ENCODE results near the gene YTHDF1.
"Not testable (repeated sequence)": the region's sequence is repeated elsewhere in the genome, so short reads cannot be mapped to it uniquely, and the experiment has no call there.

The YTHDF1 gene

DNA sequence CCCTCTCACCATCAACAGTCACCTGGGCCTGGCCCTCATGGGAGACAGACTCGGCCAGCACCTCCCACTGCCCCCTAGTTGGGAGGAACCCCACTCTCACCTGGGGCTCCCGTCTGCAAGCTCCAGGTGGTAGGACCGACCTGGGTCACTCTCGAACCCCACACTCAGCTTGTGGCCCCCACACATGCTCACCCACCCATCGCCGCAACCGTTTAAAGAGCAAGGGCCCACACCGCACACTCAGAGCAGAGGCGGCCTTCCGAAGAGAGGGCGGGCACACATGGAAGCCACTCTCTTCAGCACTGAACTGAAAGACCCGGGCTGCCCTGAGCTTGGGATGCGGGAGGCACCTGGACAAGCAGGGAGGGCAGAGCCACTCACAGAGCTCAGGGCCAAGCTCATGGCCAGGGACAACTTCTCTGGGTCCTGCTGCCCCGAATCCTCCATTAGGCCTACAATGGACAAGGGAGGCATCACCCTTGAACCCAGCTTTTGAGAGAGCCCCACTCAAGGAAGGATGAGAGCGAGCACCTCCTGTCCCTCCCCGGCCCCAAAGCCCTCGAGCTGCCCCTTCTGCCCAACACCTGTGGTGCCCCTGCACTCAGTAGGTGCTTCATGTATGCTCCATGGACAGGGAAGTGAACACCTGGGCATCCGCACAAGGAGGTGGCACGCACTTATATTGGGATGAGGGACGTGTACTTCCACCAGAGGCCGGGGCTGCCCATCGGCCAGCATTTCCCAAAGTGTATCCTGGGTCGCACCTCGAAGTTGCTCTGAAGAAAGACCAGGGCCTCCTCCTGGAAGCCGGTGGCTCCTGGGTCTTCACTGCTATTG, 50.4 kb downstream of the YTHDF1 start:
- Histone ChIP-seq H3K27me3 (ENCODE audit: control insufficient read depth in 2 of 2, insufficient read depth in 2 of 2, low read length in 2 of 2) (peaks cover 0 to 2% of the 10 kb centered on the region in 2 donors), H3K36me3 (ENCODE audit: control insufficient read depth in 2 of 2, insufficient read depth in 2 of 2, low read length in 2 of 2) (no peaks in the 10 kb centered on the region), H3K4me1 (ENCODE audit: control insufficient read depth in 2 of 2, insufficient read depth in 2 of 2, low read length in 2 of 2) (no peaks in the 10 kb centered on the region), H3K27ac (ENCODE audit: low read depth in 2 of 2, low read length in 2 of 2) (no peak overlapping the region), H3K4me3 (ENCODE audit: low read length in 2 of 2) (no peak overlapping the region), H3K9ac (ENCODE audit: low read depth in 1 of 2, low read length in 2 of 2) (no peak overlapping the region), H3K9me3 (ENCODE audit: control insufficient read depth in 2 of 2, low read length in 2 of 2) (no peaks in the 10 kb centered on the region)

DNA sequence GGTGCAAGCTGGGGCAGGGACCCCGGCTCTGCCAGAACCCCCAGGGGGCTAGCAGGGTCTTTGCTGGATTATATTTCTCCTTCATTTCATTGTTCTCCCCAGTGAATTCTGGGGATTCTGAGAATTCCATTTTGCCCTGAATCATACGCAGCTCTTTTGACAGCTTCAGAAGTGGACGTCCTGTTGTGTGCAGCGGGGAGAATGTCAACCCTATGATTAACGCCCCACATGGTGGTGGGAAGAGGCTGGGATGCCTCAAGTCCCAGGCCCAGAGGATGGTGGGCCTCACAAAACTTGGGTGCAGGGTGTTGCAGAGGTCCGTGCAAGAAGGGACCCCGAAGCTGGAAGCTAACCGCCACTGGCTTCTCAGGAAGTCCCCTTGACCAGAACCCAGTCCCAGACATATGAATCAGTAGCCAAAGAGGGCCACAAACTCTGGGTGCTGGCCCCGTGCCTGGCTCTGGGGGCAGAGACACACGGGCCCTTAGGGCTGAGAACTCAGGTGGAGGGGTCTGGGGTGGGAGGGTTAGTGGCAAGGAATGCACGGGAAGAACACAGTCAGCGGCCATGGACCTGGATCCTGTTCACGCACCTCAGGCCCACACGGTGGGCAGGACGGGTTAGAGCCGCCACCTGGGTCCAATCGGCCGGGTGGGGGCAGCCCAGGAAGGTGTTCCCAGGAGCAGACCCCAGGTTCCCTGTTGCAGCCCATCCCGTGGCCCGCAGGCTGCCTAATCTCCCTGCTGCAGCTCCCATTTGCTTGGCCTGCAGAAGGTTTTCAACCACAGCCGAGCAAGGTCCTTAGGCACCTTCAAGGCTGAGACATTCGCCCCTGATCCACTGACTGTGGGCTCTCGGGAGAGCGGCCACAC, 51.2 kb downstream of the YTHDF1 start:
- Histone ChIP-seq H3K9ac (ENCODE audit: low read depth in 1 of 2, low read length in 2 of 2) (no peak overlapping the region), H3K36me3 (ENCODE audit: control insufficient read depth in 2 of 2, insufficient read depth in 2 of 2, low read length in 2 of 2) (no peaks in the 10 kb centered on the region), H3K27me3 (ENCODE audit: control insufficient read depth in 2 of 2, insufficient read depth in 2 of 2, low read length in 2 of 2) (peaks cover 0 to 2% of the 10 kb centered on the region in 2 donors), H3K4me3 (ENCODE audit: low read length in 2 of 2) (no peak overlapping the region), H3K27ac (ENCODE audit: low read depth in 2 of 2, low read length in 2 of 2) (no peak overlapping the region), H3K4me1 (ENCODE audit: control insufficient read depth in 2 of 2, insufficient read depth in 2 of 2, low read length in 2 of 2) (no peaks in the 10 kb centered on the region), H3K9me3 (ENCODE audit: control insufficient read depth in 2 of 2, low read length in 2 of 2) (no peaks in the 10 kb centered on the region)

DNA sequence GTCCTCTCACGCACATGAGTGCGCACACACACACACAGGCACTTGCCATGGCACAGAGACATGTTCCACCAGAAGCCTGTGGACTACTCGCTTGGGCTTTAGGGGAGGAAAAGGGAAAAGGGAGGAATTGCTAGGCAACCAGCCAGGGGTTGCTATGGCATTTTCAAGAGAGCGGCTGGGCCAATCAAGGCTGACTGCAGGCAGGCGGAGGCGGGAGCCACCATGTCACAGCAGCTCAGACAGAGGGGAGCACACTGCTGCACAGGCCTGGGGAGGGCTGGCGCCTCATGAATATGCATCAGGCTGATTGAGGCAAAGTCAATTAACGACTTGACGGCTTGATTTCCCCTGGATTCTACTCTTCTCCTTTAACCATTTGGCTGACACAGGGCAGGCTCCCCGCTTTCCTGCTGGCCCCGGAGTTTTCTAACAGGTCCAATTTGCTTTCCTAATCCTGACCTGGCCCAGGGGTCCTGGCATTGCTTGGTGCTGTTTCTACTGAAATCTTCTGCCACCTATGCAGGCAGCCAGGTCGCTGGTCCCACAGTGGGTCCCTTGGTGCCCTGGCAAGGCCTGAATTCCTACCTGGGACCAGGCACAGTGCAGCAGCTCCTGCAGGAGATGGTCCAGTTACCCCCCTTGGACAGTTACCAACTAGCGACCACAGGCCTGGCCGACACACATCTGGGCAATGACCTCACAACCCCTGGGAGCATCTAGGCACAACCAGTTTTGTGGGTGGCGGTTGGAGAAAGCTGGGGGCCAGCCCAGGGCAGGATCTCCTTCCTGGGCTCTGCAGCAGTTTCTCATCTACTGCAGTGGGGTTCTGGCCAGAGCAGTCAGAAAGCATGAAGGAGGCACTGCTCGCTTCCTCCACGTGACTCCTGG, 52.1 kb downstream of the YTHDF1 start:
- H3K9ac ChIP-seq (ENCODE audit: low read depth in 1 of 2, low read length in 2 of 2): no peak overlapping the region
- no peaks in the 10 kb centered on the region for H3K9me3 ChIP-seq (ENCODE audit: control insufficient read depth in 2 of 2, low read length in 2 of 2)
- no peaks in the 10 kb centered on the region for H3K4me1 ChIP-seq (ENCODE audit: control insufficient read depth in 2 of 2, insufficient read depth in 2 of 2, low read length in 2 of 2)
- peaks cover 0 to 2% of the 10 kb centered on the region in 2 donors for H3K27me3 ChIP-seq (ENCODE audit: control insufficient read depth in 2 of 2, insufficient read depth in 2 of 2, low read length in 2 of 2)
- H3K27ac ChIP-seq (ENCODE audit: low read depth in 2 of 2, low read length in 2 of 2): no peak overlapping the region
- no peak overlapping the region for H3K4me3 ChIP-seq (ENCODE audit: low read length in 2 of 2)
- no peaks in the 10 kb centered on the region for H3K36me3 ChIP-seq (ENCODE audit: control insufficient read depth in 2 of 2, insufficient read depth in 2 of 2, low read length in 2 of 2)

DNA sequence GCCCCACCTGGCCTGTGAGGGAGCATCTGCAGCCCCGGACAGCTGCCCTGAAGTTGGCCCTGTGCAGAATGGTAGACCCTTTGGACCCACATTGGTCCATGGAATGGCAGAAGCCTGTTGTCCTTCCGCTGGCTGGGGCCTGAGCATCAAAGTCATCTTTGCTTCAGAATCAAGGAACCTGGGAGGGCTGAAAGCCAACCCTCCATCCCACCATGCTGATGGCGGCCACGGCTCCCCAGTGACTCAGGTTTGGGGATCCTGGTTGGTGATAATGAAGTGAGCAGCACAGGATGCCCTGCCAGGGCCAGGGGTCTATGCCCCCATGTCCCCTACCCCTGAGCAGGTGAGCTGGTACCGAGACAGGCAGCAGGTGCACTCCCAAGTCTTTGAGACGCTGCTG, 52.8 kb downstream of the YTHDF1 start:
- Histone ChIP-seq H3K4me3 (ENCODE audit: low read length in 2 of 2) (no peak overlapping the region), H3K9me3 (ENCODE audit: control insufficient read depth in 2 of 2, low read length in 2 of 2) (no peaks in the 10 kb centered on the region), H3K27me3 (ENCODE audit: control insufficient read depth in 2 of 2, insufficient read depth in 2 of 2, low read length in 2 of 2) (peaks cover 0 to 2% of the 10 kb centered on the region in 2 donors)

DNA sequence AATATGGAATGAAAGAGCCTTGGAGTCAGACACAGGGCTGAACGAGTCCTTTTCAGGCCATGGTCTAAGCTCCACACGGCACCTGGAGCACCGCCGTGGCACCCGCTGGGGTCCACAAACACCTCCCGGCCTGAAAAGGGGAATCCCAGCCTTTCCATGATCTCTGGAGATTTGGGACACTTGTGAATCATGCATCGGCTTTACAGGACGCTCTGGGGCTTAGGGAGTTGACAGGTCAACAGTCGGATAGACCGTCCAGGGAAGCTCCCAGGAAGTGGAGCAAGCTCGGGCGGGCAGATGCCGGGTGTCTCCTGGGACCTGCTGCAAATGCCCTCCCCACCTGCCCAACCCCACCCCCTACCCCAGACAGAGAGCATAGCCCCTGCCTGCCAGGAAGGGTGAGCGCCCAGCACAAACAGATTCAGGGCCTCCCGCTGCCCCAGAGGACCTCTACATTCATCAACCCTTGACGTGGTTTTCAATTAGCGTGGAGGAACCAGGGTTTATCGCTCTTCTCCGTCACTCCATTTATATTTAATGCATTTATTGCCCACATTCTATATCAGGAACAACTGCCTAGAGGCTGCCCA, 53.6 kb downstream of the YTHDF1 start:
- Histone ChIP-seq H3K27me3 (ENCODE audit: control insufficient read depth in 2 of 2, insufficient read depth in 2 of 2, low read length in 2 of 2) (peaks cover 0 to 2% of the 10 kb centered on the region in 2 donors), H3K4me3 (ENCODE audit: low read length in 2 of 2) (no peak overlapping the region), H3K9me3 (ENCODE audit: control insufficient read depth in 2 of 2, low read length in 2 of 2) (no peaks in the 10 kb centered on the region), H3K9ac (ENCODE audit: low read depth in 1 of 2, low read length in 2 of 2) (no peak overlapping the region), H3K27ac (ENCODE audit: low read depth in 2 of 2, low read length in 2 of 2) (no peak overlapping the region), H3K36me3 (ENCODE audit: control insufficient read depth in 2 of 2, insufficient read depth in 2 of 2, low read length in 2 of 2) (no peaks in the 10 kb centered on the region), H3K4me1 (ENCODE audit: control insufficient read depth in 2 of 2, insufficient read depth in 2 of 2, low read length in 2 of 2) (no peaks in the 10 kb centered on the region)

More for the DNA sequence above, 52.8 kb downstream of the YTHDF1 start:
- no peaks in the 10 kb centered on the region for H3K4me1 ChIP-seq (ENCODE audit: control insufficient read depth in 2 of 2, insufficient read depth in 2 of 2, low read length in 2 of 2)
- no peaks in the 10 kb centered on the region for H3K36me3 ChIP-seq (ENCODE audit: control insufficient read depth in 2 of 2, insufficient read depth in 2 of 2, low read length in 2 of 2)
- no peak overlapping the region for H3K27ac ChIP-seq (ENCODE audit: low read depth in 2 of 2, low read length in 2 of 2)
- no peak overlapping the region for H3K9ac ChIP-seq (ENCODE audit: low read depth in 1 of 2, low read length in 2 of 2)

DNA sequence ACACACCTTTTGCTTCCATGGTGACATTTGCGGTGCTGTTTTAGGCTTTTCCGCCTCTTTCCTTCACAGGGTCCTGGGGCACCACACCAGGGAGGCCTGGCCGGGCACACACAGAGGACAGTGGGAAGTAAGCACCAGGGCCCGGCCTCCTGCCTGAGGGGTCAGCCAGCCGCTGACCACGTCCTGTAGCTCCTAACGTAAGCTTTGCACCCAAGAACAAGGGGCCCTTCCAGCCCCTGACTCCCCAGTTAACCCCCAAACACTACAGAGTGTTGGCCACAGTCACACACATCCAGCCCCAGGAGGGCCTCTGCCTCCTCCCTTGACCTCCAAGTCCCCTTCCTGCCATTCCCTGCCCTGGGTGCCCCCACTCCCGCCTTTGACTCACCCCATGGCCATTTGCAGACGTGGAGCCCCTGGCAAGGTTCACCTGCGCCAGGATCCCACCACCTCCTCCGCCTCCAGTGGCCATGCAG, 54.7 kb downstream of the YTHDF1 start:
- no peaks in the 10 kb centered on the region for H3K4me1 ChIP-seq (ENCODE audit: control insufficient read depth in 2 of 2, insufficient read depth in 2 of 2, low read length in 2 of 2)
- no peak overlapping the region for H3K4me3 ChIP-seq (ENCODE audit: low read length in 2 of 2)
- peaks cover 0 to 2% of the 10 kb centered on the region in 2 donors for H3K27me3 ChIP-seq (ENCODE audit: control insufficient read depth in 2 of 2, insufficient read depth in 2 of 2, low read length in 2 of 2)
- H3K27ac ChIP-seq (ENCODE audit: low read depth in 2 of 2, low read length in 2 of 2): no peak overlapping the region
- H3K9me3 ChIP-seq (ENCODE audit: control insufficient read depth in 2 of 2, low read length in 2 of 2): no peaks in the 10 kb centered on the region
- H3K9ac ChIP-seq (ENCODE audit: low read depth in 1 of 2, low read length in 2 of 2): no peak overlapping the region
- no peaks in the 10 kb centered on the region for H3K36me3 ChIP-seq (ENCODE audit: control insufficient read depth in 2 of 2, insufficient read depth in 2 of 2, low read length in 2 of 2)

DNA sequence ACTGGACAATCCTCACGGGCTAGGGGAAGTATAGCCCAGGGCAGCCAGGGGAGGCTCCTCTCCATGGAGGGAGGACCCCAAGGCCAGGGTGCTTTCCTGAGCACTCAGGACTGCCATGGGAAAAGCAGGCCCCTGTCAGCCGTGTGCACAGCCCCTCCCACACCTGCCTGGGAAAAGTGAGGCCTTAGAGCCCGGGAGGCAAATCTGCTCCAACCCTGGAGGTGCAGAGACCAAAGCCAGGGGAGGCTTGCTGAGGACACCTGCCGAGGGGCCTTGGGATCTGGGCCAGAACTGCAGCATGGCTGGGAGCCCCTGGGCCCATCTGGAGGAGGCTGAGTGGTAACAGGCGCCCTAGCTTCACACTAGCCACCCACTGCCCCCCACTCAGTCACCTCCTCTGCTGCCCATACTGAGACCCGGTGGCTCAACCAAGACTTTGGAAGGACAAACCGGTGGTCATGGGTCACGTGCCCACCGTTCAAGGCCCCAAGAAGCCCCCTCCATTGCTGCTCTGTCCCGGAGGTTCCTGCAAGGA, 55.2 kb downstream of the YTHDF1 start:
- Histone ChIP-seq H3K36me3 (ENCODE audit: control insufficient read depth in 2 of 2, insufficient read depth in 2 of 2, low read length in 2 of 2) (no peaks in the 10 kb centered on the region), H3K9me3 (ENCODE audit: control insufficient read depth in 2 of 2, low read length in 2 of 2) (no peaks in the 10 kb centered on the region), H3K4me3 (ENCODE audit: low read length in 2 of 2) (no peak overlapping the region), H3K27me3 (ENCODE audit: control insufficient read depth in 2 of 2, insufficient read depth in 2 of 2, low read length in 2 of 2) (peaks cover 0 to 2% of the 10 kb centered on the region in 2 donors), H3K4me1 (ENCODE audit: control insufficient read depth in 2 of 2, insufficient read depth in 2 of 2, low read length in 2 of 2) (no peaks in the 10 kb centered on the region), H3K27ac (ENCODE audit: low read depth in 2 of 2, low read length in 2 of 2) (no peak overlapping the region), H3K9ac (ENCODE audit: low read depth in 1 of 2, low read length in 2 of 2) (no peak overlapping the region)

DNA sequence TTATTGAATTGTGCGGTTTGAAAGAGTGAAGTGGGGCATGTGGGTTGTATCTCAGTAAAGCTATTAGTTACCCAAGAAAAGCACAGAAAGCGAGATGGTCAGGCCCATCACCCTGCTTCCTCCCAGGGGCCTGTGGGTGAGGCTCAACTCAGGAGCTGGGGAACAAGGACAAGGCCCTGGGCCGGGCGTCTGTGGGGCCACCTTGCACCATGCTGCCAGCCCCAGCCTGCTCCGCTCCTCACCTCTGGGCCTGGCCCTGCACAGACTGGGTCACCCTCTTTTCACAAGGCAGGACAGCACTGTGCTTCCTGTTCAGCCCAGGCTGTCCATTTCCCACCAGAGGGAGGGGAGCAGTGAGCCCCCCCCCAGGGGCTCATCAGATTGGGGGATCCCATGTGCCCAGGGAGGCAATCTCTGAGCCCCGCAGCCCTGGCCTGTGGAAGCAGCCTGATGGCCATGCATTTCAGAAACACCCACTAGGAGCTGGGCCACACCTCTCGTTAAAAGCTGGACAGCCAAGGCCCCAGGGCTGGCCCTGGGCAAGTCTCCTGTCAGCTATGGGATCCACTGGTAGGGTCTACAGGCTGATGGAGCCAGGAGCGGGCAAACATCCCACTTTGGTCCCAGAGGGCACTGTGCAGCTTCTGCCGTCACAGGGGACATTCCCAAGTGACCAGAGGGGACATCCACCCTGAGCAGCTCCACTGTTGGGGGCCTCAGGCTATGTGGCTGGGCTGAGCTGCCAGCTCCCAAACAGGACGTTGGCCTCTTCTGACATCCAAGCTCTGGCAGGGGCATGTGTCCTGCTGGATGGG, 55.9 kb downstream of the YTHDF1 start:
- H3K36me3 ChIP-seq (ENCODE audit: control insufficient read depth in 2 of 2, insufficient read depth in 2 of 2, low read length in 2 of 2): no peaks in the 10 kb centered on the region
- peaks cover 0 to 6% of the 10 kb centered on the region in 2 donors for H3K27me3 ChIP-seq (ENCODE audit: control insufficient read depth in 2 of 2, insufficient read depth in 2 of 2, low read length in 2 of 2)
- H3K4me1 ChIP-seq (ENCODE audit: control insufficient read depth in 2 of 2, insufficient read depth in 2 of 2, low read length in 2 of 2): no peaks in the 10 kb centered on the region
- no peak overlapping the region for H3K27ac ChIP-seq (ENCODE audit: low read depth in 2 of 2, low read length in 2 of 2)
- H3K9ac ChIP-seq (ENCODE audit: low read depth in 1 of 2, low read length in 2 of 2): no peak overlapping the region
- H3K9me3 ChIP-seq (ENCODE audit: control insufficient read depth in 2 of 2, low read length in 2 of 2): no peaks in the 10 kb centered on the region
- no peak overlapping the region for H3K4me3 ChIP-seq (ENCODE audit: low read length in 2 of 2)

DNA sequence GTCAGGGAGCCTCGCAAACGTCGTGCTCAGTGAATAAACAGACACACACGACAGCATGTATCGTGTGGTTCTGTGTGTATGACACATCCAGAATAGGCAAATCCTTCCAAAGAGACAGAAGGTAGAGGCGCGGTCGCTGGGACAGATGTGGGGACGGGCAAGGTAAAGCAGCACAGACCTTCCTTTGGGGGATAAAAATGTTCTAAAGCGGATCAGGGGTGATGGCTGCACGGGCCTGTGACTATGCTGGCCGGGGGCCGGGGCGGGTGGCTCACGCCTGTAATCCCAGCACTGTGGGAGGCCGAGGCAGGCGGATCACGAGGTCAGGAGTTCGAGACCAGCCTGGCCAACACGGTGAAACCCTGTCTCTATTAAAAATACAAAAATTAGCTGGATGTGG, 56.7 kb downstream of the YTHDF1 start:
- not testable (repeated sequence) for H3K9me3 ChIP-seq (ENCODE audit: control insufficient read depth in 2 of 2, low read length in 2 of 2); H3K4me1 ChIP-seq (ENCODE audit: control insufficient read depth in 2 of 2, insufficient read depth in 2 of 2, low read length in 2 of 2); H3K36me3 ChIP-seq (ENCODE audit: control insufficient read depth in 2 of 2, insufficient read depth in 2 of 2, low read length in 2 of 2); H3K27me3 ChIP-seq (ENCODE audit: control insufficient read depth in 2 of 2, insufficient read depth in 2 of 2, low read length in 2 of 2); H3K27ac ChIP-seq (ENCODE audit: low read depth in 2 of 2, low read length in 2 of 2); H3K4me3 ChIP-seq (ENCODE audit: low read length in 2 of 2); H3K9ac ChIP-seq (ENCODE audit: low read depth in 1 of 2, low read length in 2 of 2)

Measured in mucosa of rectum (tissue), 2 donors.